GM12875 (cell line): ENCODE measurements around the gene DENND1A.

Source experiments
- H3K4me3 ChIP-seq: one replicate; pipeline ENCODE4 v1.5.1; 2011; ENCODE audit warnings: low read depth, low read length, control low read depth
- CTCF ChIP-seq: IDR thresholded peaks from 2 replicates; pipeline ENCODE4 v1.5.1; 2011; ENCODE audit warnings: low read depth, mild to moderate bottlenecking, control low read depth, inconsistent platforms, low read length, moderate library complexity, borderline replicate concordance; ENCODE audit not compliant: insufficient read depth

The DENND1A gene

GRCh38 chr9:123456011-123456410, 473.9 kb downstream of the DENND1A start:
- H3K4me3 ChIP-seq: no peak overlapping the region
- no peak for TF ChIP-seq CTCF

- H3K4me3 ChIP-seq: no peak overlapping the region
- no peak for TF ChIP-seq CTCF
These were observed 474.7 kb downstream of the DENND1A start for GRCh38 chr9:123455187-123455586.

GRCh38 chr9:123454361-123454760, 475.6 kb downstream of the DENND1A start:
- no peak overlapping the region for H3K4me3 ChIP-seq
- no peak for TF ChIP-seq CTCF

- no peak overlapping the region for H3K4me3 ChIP-seq
- no peak for TF ChIP-seq CTCF
These were observed 476.1 kb downstream of the DENND1A start for GRCh38 chr9:123453831-123454321.

- no peak overlapping the region for H3K4me3 ChIP-seq
- no peak for TF ChIP-seq CTCF
These were observed 476.8 kb downstream of the DENND1A start for GRCh38 chr9:123453076-123453667.

GRCh38 chr9:123450996-123451395, 478.9 kb downstream of the DENND1A start:
- TF ChIP-seq CTCF: no peak

GRCh38 chr9:123450098-123450770, 479.7 kb downstream of the DENND1A start:
- no peak overlapping the region for H3K4me3 ChIP-seq
- TF ChIP-seq CTCF: no peak

More at GRCh38 chr9:123450996-123451395, 478.9 kb downstream of the DENND1A start:
- H3K4me3 ChIP-seq: no peak overlapping the region
